Measurements from ENCODE around the gene CBX1.
A peak's percentile ranks its signal among the peaks of the same experiment; 100 is the strongest.

The CBX1 gene

DNA sequence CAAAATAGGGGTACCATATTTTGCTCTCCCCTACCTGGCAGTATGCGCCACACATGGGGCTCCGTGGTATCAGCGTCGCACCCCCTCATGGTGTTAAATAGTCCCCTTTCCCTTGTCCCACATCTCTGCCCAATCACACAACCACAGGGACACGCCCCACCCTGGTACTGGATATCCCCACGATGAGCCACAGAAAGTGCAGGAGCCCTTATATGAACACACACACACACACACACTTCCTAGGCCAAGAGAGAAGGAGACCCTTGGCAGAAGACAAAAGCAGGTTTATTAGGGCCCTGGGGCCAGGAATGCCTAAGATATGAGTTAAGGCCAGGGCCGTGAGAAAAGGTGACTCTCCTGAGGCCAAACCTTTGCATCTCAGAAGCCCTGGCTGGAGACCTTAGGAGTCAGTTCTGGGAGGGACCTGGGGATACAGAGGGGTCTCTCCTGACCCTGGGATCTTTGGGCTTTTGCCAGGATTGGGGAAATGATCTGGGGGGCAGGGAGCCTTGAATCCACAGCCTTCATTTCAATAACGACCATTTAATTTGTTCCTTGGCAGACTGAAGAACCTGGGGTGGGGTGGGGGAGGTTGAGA, 75.3 kb downstream of the CBX1 start:
- DNase-seq (ENCODE audit: low read depth) = no peak

DNA sequence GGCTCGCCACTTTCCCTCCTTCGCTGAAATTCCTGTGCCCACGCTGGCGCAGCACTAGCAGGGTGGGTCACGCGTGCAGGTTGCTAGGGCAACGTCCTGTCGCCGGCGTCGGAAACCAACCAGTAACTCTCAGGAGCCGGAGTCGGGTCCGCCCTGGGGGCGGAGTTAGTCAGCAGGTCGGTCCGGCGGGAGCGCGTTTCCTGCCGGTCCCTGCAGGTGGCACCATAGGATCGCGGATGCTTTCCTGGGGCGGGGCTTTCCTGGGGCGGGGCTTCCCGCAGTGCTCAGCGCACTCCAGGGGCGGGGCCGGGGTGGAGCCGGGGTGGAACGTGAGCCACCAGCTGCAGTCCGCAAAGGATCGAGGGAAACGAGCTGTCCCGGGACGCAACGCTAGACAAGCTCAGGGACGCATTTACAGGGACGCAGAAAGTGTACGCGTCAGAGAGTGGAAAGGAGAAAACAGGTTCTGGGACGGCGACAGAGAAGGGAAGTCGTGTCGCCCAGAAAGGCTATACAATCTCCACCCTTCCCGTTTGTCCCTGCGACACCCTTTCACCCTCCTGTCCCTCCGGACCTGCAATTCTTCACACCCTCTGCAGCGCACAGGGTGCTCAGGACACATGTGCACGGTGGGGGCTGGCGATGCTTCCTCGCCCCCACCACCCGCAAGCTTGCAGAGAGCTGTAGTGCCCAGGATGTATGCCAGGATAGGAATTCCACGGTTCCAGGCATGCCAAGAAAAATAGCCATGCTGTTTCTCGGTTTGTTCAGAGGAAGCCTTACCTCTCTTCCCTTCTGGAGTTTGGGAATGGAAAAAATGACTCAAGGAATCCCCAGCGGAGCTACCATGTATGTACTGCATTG, 76.0 kb downstream of the CBX1 start:
- DNase-seq (ENCODE audit: low read depth) = peak; percentile 93

GRCh38 chr17:48024149-48025039, 76.9 kb downstream of the CBX1 start:
- no peak for DNase-seq (ENCODE audit: low read depth)

GRCh38 chr17:48023400-48024148, 77.7 kb downstream of the CBX1 start:
- DNase-seq (ENCODE audit: low read depth) = no peak

DNA sequence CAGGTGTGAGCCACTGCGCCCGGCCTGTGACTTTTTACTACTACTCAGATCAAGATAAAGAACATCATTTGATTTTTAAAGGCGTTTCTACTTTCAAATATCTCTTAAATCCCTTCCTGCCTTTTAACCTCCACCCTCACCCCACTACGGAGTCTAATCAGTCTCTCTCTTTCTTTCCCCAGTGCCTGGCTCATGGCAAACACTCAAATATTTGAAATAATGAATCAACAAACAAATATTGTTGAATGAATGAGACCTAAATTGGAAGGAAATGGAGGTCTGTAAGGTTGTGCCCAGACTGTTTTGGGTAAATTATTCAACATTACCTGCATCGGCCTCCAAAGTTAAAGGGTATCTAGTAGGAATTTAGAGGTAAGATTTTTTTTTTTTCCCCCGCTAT, 78.4 kb downstream of the CBX1 start:
- DNase-seq (ENCODE audit: low read depth) = no peak

DNA sequence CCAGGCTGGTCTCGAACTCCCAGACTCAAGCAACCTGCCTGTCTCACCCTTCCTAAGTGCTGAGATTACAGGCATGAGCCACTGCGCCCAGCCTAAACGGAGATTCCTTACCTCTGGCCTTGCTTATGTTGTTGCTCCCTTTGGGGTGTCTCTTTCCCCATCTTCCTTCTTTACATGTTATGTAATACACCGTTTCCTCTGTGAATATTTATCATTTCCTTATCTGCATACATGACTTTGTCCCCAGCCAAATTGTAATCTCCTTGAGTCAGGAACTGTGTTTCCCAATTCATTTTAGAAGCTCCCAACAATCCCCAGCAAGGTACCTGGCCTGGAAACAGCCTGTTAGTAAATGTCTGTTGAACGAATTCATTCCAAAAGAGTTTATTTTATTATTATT, 79.3 kb downstream of the CBX1 start:
- no peak for DNase-seq (ENCODE audit: low read depth)

All from fibroblast of the conjunctiva (primary cell).